Epithelial cell of proximal tubule (primary cell): ENCODE data around the gene SAXO1. TPM values are rescaled to one million over a fixed set of nuclear protein-coding genes. Genes with fewer than 3 reads are reported as not detected.

Source experiments
- DNase-seq: peaks from one replicate; pipeline ENCODE4 v3.0.0-alpha.2; 2011; ENCODE audit warnings: low read depth
- H3K4me3 ChIP-seq: 2 replicates; pipeline ENCODE4 v1.5.1; 2011; ENCODE audit warnings: low read depth, mild to moderate bottlenecking, low read length
- CTCF ChIP-seq: conservative IDR thresholded peaks from 2 replicates; pipeline ENCODE4 v1.5.1; 2012; ENCODE audit warnings: low read depth, mild to moderate bottlenecking, low read length
- total RNA-seq: library from RNA; depleted of rRNA; stranded (reverse); fragments of >200 nt; gene quantifications from 2 replicates; pipeline ENCODE4 v1.2.3, GENCODE V29; 2015

Gene SAXO1
- total RNA-seq, 1 donor from 2014 or later = not detected

- no peak overlapping the region for H3K4me3 ChIP-seq
- DNase-seq = no peak
- TF ChIP-seq CTCF = no peak
Measured at GRCh38 chr9:18989097-18989496, 43.9 kb downstream of the SAXO1 start.

- H3K4me3 ChIP-seq = no peak overlapping the region
- no peak for DNase-seq
- no peak for TF ChIP-seq CTCF
Measured at GRCh38 chr9:18988003-18988402, 45.0 kb downstream of the SAXO1 start.

- no peak for TF ChIP-seq CTCF
Measured at GRCh38 chr9:18985996-18986395, 47.0 kb downstream of the SAXO1 start.

GRCh38 chr9:18985464-18985951 is 47.5 kb downstream of the SAXO1 start:
- no peak overlapping the region for H3K4me3 ChIP-seq
- TF ChIP-seq CTCF = no peak
- DNase-seq = no peak

More at GRCh38 chr9:18985996-18986395, 47.0 kb downstream of the SAXO1 start:
- H3K4me3 ChIP-seq = no peak overlapping the region
- DNase-seq = no peak

- no peak for TF ChIP-seq CTCF
- no peak overlapping the region for H3K4me3 ChIP-seq
- no peak for DNase-seq
Measured at GRCh38 chr9:18982262-18982620, 50.8 kb downstream of the SAXO1 start.

GRCh38 chr9:18981476-18982261 is 51.3 kb downstream of the SAXO1 start:
- DNase-seq = no peak
- H3K4me3 ChIP-seq = no peak overlapping the region
- TF ChIP-seq CTCF = no peak

- TF ChIP-seq CTCF = no peak
- H3K4me3 ChIP-seq = no peak overlapping the region
- DNase-seq = no peak
Measured at GRCh38 chr9:18980189-18980588, 52.8 kb downstream of the SAXO1 start.
